Keratinocyte (primary cell): ENCODE data around the gene PNKD.

ENCODE experiments used
- CTCF ChIP-seq, 3 experiments: IDR thresholded peaks in 1 of 3; conservative IDR thresholded peaks in 1 of 3; optimal IDR thresholded peaks in 1 of 3; 2 replicates in 2 of 3; 3 replicates in 1 of 3; pipeline versions ENCODE3 to v1.5.1; 2011; ENCODE audit warnings: low read length in 3 of 3, mild to moderate bottlenecking in 3 of 3, moderate library complexity in 2 of 3, control low read depth in 1 of 3, inconsistent platforms in 1 of 3; ENCODE audit not compliant: insufficient read depth in 2 of 3; ENCODE audit errors: extremely low read depth in 1 of 3
- EZH2 ChIP-seq: IDR thresholded peaks from one replicate; pipeline ENCODE4 v1.6.1; 2012; ENCODE audit warnings: inconsistent platforms, mild to moderate bottlenecking, low read length, moderate library complexity

GRCh38 chr2:218382785-218383184 lies 112.5 kb downstream of the PNKD start:
- TF ChIP-seq CTCF (optimal IDR thresholded peaks at IDR 0.05 in 1 of 3, IDR thresholded peaks at IDR 0.05 in 1 of 3, conservative IDR thresholded peaks at IDR 0.05 in 1 of 3; ENCODE audit: extremely low read depth in 1 of 3, insufficient read depth in 2 of 3, low read length in 3 of 3) (no peak), EZH2 (no peak)
